SKM-1 (cell line): ENCODE measurements around the gene LRP5.

Experiments
- DNase-seq: peaks from one replicate; lab custom pipeline; 2025; ENCODE audit not compliant: unreplicated experiment; lab: John Stamatoyannopoulos, UW

LRP5 gene

DNA sequence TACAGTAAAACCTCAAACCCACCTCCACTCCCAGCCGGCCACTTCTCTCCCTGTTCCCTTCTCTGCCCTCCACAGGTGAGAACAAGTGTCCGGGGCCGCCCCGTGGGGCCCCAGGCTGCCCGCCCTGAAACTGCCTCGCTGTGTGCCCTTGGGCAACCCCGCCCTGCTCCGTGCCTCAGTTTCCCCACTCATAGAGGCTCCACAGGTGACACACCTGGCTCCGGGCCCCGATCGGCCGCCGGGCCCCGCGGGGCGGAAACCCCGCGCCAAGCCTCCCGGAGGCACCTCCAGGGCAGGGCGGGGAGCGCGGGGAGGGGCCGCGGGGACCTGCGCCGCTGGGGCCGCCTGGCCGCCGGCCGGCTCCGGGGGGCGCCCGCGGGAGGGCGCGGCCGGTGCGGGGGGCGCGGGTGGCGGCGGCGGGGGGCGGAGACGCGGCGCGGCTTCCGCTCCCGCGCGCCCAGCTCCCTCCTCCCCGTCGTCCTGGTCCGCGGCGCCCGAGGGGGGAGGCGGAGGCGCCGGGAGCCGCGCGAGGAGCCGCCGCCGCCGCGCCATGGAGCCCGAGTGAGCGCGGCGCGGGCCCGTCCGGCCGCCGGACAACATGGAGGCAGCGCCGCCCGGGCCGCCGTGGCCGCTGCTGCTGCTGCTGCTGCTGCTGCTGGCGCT lies at the start of gene LRP5:
LRP5 (plus strand) TSS at position 475 of the 663 bp plus-strand sequence; CDS start at position 599, 124 bp downstream.
- no peak for DNase-seq

DNA sequence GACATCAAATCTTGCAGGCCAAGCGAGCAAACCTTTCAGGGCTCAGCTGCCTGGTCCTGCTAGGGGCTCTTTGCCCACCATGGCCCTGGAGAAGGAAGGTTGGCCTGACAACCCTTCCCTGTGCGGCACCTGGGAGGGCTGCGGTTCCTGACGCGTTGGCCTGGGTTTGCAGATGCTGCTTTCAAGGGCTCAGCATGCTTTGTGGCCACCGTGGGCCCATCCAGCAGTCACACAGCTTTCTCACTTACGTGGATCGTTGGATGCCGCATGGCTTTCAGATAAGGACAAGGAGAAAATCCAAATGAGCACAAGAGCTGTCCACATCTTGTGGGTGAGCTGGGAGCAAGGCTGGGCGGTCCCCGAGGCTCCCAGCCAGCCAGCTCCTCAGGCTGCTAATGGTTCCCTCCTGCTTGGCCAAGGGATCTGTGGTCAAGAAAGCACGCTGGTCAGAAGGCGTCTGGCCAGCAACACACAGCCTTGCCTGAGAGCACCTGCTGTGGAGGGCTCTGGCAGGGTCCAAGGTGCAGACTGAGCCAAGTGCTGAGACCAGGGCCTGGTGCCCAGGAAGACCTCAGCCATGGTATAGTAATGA lies 48.9 kb upstream of the LRP5 start:
- DNase-seq = no peak

DNA sequence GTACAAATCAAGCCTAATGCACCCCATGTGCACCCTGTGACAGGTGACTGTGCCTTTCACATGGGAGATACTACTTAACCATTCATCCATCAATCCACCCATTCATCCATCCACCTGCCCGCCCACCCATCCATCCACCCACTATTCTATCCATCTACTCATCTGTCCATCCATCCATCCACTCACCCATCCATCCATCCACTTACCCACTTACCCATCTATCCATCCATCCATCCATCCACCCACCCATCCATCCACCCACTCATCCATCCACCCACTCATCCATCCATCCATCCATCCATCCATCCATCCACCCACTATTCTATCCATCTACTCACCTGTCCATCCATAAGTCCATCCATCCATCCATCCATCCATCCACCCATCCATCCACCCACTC lies 48.1 kb upstream of the LRP5 start:
- DNase-seq = no peak

DNA sequence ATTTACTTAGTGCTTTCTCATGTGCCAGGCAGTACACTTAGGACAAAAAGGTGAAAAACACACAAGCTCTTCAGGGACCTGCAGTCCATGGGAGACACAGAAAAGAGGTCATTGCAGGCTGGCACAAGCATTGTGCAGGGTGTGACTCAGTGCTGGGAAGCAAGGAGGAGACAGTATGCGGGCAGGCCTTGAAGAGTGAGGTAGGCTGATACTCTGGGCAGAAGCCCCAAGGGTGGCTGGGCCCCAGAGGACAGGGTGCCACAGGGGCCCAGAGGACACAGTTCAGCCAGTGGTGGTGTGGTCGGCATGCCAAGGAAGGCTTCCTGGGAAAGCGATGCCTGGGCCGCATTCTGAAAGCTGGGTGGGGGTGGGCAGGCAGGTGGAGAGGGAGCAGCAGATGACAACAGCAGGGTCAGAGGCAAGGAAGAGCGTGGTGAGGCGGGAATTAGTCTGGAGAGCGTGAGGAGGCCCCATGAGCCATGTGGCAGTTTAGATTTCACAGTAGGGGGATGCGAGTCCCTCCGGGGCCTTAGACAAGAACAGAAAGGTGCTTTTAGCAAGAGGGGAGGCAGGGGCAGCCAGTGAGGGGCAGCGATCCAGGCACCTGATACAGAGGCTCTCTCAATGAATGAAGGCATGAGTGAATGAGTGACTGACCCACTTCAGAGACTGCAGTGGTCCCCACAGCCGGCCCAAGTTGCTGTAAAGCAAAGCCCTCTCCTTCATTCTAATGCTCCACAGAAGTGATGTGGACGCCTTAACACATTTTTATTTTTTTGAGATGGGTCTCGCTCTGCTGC lies 47.5 kb upstream of the LRP5 start:
- DNase-seq = no peak

DNA sequence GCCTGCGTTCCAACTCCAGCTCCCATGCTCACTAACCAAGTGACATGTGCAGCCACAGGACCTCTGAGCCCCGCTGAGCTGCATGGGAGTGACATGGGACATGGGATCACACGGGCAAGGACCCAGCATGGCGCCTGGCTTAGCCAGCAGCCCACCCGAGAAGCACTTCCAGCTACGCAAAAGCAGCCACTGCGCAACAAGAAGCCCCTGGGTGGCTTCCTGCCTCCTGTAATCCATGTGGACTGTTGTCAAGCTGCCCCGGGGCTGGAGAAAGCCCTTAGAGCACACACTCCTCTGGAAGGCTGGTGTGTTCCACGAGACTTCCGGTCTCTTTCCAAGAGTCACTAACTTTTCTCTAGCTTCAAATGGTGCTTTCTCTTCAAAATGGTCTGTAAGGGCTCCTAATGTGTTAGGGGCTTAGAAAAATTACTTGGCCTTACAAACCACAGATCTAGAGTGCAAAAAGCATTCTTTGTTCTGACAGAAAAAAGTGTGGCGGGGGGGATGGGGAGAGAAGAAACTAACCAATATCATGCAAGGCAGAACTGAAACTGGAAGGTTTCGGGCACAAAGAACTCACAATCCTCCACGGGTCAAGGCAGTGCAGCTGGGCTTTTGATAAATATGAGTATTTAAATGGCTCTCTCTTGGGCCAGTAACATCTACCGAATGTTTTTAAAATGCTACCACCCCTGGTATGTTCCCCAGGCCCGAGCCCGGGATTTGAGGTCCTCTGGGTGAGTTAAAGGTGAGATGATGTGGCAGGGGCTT lies 46.1 kb upstream of the LRP5 start:
- DNase-seq = no peak

DNA sequence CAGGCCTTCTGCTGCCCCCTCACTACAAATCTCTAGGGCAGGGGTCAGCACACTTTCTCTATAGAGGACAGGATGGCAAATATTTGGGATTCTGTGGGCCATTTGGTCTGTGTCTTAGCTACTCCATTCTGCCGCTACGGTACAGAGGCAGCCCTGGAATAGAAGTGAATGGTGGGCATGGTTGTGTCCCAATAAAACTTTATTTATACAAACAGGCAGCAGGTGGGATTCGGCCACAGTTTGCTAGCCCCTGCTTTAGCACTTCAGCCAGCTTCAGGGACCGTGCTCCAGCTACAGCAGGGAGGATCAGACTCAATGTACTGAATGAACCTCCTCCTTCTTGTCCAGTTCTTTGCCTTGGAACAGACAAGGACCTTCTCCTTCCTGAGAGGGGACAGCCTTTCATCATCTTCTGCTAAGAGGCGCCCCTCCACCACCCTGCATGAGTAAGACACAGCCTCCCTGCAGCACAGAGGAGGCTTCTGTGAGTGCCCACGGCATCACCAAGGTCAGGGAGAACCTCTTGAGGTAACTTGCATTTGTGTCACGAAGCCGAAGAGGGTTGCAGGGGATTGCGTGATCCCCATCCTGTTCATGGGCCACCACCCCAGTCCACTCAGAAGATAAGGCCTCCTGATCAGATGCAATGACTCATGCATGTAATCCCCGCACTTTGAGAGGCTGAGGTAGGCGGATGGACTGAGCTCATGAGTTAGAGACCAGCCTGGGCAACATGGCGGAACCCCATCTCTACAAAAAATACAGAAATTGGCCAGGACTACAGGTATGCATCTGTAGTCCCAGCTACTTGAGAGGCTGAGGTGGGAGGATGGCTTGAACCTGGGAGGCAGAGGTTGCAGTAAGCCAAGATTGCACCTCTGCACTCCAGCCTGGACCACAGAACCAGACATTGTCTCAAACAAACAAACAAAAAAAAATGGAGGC lies 45.2 kb upstream of the LRP5 start:
- no peak for DNase-seq

DNA sequence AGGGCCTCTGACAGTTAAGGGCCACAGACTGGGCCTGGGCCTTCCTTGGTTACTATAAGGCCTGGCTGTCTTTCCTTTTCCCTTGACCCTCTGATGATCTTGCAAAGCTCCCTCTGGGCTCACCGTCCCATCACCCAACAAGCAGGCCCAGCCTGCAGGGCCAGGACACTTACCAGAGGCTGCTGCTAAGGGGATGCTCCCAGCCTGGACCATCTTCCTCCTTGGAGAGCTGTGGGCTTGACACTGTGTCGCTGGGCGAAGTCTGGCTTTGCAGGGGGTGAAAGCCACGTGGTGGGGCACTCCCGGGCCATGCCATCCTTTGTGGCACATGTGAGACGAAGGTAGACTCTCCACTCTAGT lies 44.5 kb upstream of the LRP5 start:
- DNase-seq = no peak

DNA sequence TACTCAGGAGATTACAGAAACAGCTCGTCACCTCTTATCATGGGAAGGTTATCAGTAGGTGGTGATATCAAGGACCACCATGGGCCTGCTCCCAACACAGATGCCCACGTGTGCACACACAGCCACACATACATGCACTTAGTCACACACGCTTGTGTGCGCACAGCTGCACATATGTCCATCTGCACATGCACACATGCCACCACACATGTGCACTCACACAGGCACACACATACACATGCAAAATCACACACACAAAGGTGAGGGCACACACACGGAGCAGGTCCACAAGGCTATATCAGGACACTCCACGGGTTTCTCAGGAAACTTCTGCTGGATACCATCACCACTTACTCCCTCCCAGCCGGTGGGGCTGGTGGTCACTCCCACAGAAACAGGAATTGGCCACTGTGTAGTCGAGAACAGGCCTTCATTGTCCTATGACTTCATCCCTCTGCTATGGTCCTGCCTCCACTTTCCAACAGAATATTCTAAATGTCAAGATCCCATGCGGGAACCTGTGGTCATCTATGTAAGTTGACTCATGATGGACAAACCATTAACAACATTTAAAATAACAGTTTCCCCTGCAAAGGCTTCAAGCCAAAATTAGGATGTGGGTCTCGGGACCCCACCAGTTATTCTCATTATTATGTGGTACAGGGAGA lies 42.8 kb upstream of the LRP5 start:
- no peak for DNase-seq

DNA sequence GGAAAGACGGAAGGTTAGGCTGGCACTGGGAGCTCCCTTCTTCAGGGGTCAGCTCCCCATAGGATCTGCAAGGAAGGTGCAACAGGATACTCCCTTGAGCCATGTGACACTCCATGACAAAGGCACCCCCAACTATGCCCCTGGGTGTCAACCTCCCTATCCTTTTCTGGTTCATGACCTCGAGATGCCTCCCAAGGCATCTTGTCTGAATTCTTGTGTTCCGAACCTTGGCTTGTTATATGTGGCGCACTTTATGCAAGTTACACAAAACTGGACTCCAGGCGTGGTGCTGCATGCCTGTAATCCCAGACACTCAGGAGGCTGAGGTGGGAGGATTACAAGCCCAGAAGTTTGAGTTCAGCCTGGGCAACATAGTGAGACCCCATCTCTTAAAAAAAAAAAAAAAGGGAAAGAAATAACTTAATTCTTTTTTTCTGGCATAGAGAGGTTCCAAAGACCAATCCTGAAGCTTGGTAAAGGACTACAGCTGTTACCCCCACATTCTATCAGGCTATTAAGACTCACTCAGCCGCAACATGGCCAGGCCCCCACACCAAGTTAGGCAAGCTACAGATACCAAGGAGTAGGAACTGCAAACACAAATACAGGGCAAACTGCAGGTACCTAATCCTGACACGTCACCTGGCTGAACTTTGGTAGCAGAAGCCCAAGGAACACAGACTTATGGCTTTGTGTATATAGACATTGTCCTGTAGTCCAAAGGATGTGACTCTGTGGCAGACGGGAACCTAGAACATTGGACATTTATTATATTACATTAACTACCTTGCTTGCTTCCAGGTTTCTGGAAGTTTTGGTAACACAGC lies 42.0 kb upstream of the LRP5 start:
- no peak for DNase-seq

DNA sequence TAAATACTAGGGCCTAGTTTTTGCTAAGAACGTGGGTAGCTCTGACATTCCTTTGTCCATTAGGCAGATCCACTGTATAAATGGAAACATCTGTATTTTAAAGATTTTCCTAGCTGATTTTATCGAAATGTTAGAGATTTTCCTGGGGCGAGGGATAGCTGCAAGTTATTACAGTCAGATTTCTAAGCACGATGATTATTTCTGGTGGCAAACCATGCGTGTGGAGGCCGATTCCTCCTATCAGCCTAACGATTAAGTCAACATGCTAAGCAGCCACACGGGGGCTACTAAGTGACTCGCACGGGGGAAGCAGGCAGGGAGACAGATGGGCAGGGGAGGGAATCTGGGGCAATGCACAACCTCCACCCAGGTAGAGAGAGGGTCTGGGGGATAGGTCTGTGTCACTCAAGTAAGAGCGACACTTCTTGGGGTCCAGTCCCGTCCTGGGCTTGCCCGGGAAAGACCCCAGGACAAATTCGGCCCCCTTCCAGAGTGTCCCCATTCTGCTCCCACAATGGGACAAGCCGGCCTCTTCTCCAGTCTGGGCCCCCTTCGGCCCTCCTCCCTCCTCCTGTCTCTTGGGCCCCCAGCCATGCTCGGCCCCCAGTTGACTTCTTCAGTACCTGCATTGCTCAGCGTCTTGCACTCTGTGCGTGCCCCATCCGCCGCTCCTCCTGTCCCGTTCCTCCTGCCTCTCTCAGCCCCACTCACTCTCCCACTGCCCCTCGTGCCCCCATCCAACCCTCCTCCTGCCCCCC lies 41.2 kb upstream of the LRP5 start:
- DNase-seq = no peak

DNA sequence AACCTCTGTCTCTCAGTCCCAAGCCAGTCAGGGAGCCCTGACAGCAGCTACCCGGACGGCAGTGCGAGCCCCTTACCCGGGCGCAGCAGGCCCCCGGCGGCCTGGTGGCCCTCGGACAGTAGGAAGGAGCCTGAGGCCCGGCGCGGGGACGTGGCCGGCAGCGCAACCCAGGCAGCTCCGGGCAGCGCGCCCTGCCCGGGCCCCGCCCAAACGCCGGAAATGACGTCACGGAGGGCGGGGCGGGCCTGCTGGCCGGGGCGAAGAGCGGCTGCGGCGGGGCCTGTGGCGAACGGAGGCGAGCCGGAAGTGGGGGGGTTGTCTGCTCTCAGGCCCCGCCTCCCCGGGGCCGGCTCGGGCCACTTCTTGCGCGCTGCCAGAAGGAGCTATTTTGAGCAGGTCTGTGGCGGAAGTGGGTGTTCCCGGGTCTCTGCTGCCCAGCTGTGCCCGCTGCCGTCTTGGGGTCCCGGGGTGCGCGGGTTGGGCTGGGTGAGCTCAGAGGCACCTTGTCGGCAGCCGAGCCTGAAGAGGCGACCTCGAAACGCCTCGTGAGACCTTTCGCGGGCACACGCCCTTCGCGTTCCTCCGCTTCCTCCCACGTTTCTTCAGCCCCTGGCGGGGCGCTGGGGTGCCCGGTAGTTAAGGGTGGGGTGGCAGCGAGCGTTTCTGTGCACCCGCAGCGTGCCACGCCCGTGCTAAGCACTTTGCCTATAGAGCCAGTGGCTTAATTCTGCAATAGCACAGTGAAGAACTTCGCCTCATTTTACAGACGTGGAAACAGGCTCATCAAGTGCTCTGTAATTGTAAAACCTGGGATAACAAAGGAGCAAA lies 40.4 kb upstream of the LRP5 start, which contains the start of gene C11orf24:
C11orf24 (minus strand) TSS at position 193 of the 828 bp plus-strand sequence. CDS start 8,206 bp downstream, outside the sequence.
- DNase-seq = peak; percentile 84

DNA sequence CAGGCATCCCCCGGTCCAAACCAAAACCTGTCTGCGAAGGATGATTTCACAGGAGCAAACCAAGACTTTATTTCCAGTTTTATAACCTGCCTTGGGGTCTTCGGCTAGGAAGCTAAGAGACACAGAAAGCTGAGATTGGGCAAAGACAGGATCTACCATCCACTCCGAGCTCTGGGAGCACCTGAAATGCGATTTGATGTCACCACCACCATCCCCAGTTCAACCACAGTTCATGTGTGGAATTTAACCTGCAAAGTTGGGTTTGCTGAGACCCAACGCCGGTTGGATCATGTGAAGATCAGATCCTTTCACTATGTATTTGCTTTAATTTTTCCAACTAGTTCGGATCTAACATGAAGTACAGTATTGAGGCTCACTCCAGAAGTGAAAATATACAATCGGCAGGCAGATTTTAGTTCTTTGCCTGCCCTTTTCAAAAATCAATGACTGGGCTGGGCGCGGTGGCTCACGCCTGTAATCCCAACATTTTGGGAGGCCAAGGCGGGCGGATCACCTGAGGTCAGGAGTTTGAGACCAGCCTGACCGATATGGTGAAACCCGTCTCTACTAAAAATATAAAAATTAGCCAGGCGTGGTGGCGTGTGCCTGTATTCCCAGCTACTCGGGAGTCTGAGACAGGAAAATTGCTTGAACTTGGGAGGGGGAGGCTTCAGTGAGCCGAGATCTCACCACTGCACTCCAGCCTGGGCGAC lies 39.2 kb upstream of the LRP5 start:
- DNase-seq = no peak

DNA sequence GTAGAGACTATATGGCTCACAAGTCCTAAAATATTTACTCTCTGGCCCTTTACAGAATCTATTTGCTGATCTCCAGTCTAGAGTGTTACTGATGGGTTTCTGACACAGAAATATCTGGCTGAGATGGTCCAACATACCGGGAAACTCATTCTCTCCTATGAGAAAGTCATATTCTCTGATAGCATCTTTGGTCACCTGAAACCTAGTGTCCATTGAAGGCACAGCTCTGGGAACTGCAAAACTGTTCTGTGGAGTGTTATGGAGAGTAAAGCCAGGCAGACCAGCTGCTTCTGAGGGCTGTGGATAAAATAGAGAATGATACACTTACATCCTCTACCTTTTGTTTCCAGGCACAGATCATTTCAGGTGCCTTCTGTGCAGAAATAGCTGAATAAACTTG lies 38.1 kb upstream of the LRP5 start:
- DNase-seq = no peak

DNA sequence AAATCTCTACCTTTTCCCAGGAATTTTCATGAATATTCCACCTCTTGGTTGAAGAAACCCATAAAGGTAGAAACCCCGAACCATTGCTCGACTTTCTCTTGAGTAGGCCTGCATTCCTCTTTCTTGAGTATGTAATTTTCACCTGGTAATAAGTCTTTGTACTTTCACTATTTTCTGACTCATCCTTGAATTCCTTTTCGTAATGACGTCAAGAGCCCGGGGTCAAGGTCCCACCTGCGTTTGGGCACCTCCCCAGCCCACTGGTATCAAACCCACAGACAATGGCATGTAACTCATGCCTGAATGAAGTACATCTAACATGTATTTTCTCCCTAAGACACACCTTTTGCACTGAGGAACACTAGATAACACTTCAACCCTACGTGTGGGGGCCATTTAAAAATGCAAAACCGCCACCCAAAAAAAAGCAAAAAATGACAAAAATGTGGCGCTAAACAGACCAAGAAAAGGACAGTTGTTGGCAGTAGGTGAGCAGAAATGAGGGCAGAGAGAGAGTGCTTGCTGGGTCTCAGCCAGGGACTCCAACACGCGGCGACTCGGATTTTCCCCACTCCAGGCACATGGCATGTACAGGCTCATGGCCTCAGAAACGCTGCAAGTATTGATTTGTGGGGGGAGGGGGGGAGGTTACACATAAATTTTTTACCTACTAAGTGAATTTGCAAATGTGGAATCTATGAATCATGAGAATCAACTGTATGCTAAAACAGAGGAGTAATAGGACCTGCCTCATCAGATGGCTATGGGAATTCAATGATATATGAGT lies 36.5 kb upstream of the LRP5 start:
- no peak for DNase-seq

DNA sequence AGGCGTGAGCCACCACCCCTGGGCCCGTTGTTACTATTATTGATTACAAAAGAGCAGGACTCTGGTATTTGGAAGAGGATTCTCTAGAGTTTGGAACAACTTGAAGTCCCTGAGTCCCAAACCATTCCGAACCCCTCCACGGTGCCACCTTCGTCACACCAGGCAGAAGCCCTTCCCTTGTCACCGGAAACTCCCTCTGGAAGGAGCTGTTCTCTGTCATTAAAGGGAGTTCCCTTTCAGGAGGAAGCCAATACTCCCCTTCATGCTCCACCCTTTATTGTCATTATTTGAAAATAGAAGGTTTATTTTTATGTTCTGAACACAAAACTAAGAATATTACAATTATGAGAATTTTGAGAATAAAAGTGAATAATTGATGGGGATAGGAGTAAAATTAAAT lies 35.5 kb upstream of the LRP5 start:
- DNase-seq = no peak

DNA sequence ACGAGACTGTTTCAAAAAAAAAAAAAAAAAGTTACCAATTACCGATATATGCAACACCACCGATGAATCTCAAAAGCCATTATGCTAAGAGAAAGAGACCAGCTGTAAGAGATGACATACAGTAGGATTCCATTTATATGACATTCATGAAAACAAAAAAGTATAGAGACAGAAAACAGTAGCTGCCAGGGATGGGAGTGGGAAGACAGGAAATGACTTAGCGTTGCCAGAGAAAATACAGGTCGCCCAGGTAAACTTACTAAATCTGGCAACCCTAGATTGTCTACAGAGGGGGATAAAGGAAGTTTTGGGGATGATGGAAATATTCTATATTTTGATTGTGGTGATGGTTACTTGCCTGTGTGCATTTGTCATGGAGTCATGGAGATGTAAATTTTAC lies 32.7 kb upstream of the LRP5 start:
- no peak for DNase-seq
